Keratinocyte (primary cell): ENCODE data around the gene ZC3H12C. TPM values are rescaled to one million over a fixed set of nuclear protein-coding genes. Genes with fewer than 3 reads are reported as not detected.

ENCODE experiments used
- DNase-seq: peaks from one replicate; pipeline ENCODE4 v3.0.0-alpha.2; 2011; ENCODE audit warnings: low read depth, missing footprints, low spot score
- FAIRE-seq: peaks from 2 replicates; lab custom pipeline; 2011; peaks lifted over from hg19 to GRCh38; lab: Jason Lieb, UNC
- H2AFZ ChIP-seq: 2 replicates; pipeline ENCODE4 v1.6.0; 2012; ENCODE audit warnings: low read length, control low read depth, inconsistent platforms; ENCODE audit not compliant: control insufficient read depth
- H3K27ac ChIP-seq: 2 replicates; pipeline ENCODE4 v1.5.1; 2011; ENCODE audit warnings: low read length; ENCODE audit not compliant: control insufficient read depth, insufficient read depth
- H3K27me3 ChIP-seq: 3 replicates; pipeline ENCODE4 v1.6.0; 2011; ENCODE audit warnings: low read length; ENCODE audit not compliant: control insufficient read depth, insufficient read depth; ENCODE audit errors: extremely low read depth
- H3K36me3 ChIP-seq, 2 experiments: 2 replicates in 1 of 2; 3 replicates in 1 of 2; pipeline ENCODE4 v1.5.1; 2011; ENCODE audit warnings: low read length in 2 of 2, mild to moderate bottlenecking in 1 of 2; ENCODE audit not compliant: control insufficient read depth in 2 of 2, insufficient read depth in 2 of 2; ENCODE audit errors: extremely low read depth in 1 of 2
- H3K4me1 ChIP-seq: 3 replicates; pipeline ENCODE4 v1.5.1; 2011; ENCODE audit warnings: low read length; ENCODE audit not compliant: control insufficient read depth, insufficient read depth; ENCODE audit errors: extremely low read depth
- H3K4me2 ChIP-seq: 3 replicates; pipeline ENCODE4 v1.6.0; 2011; ENCODE audit warnings: low read depth, low read length; ENCODE audit not compliant: control insufficient read depth, insufficient read depth; ENCODE audit errors: extremely low read depth
- H3K4me3 ChIP-seq, 3 experiments: fragments of 200-600 bp in 1 of 3; sonication (generic) in 1 of 3; 2 replicates in 2 of 3; 3 replicates in 1 of 3; pipeline ENCODE4 v1.5.1; 2011 to 2016; ENCODE audit warnings: low read length in 3 of 3, mild to moderate bottlenecking in 3 of 3, control low read depth in 2 of 3, inconsistent platforms in 1 of 3, low read depth in 1 of 3, mixed read lengths in 1 of 3, mixed run types in 1 of 3, moderate library complexity in 1 of 3; ENCODE audit not compliant: control insufficient read depth in 2 of 3, insufficient read depth in 2 of 3; ENCODE audit errors: extremely low read depth in 1 of 3
- H3K79me2 ChIP-seq: 2 replicates; pipeline ENCODE4 v1.6.0; 2012; ENCODE audit warnings: low read length; ENCODE audit not compliant: control insufficient read depth, insufficient read depth
- H3K9ac ChIP-seq: 3 replicates; pipeline ENCODE4 v1.6.0; 2011; ENCODE audit warnings: low read length; ENCODE audit not compliant: control insufficient read depth, insufficient read depth; ENCODE audit errors: extremely low read depth
- H3K9me1 ChIP-seq: 3 replicates; pipeline ENCODE4 v1.6.0; 2011; ENCODE audit warnings: low read length; ENCODE audit not compliant: control insufficient read depth, insufficient read depth; ENCODE audit errors: extremely low read depth
- H3K9me3 ChIP-seq: 2 replicates; pipeline ENCODE4 v1.5.1; 2012; ENCODE audit warnings: low read depth, low read length; ENCODE audit not compliant: control insufficient read depth
- H4K20me1 ChIP-seq: 3 replicates; pipeline ENCODE4 v1.6.0; 2011; ENCODE audit warnings: low read length; ENCODE audit not compliant: control insufficient read depth, insufficient read depth; ENCODE audit errors: extremely low read depth
- CTCF ChIP-seq, 3 experiments: IDR thresholded peaks in 1 of 3; conservative IDR thresholded peaks in 1 of 3; optimal IDR thresholded peaks in 1 of 3; 2 replicates in 2 of 3; 3 replicates in 1 of 3; pipeline versions ENCODE3 to v1.5.1; 2011; ENCODE audit warnings: low read length in 3 of 3, mild to moderate bottlenecking in 3 of 3, moderate library complexity in 2 of 3, control low read depth in 1 of 3, inconsistent platforms in 1 of 3; ENCODE audit not compliant: insufficient read depth in 2 of 3; ENCODE audit errors: extremely low read depth in 1 of 3
- EZH2 ChIP-seq: IDR thresholded peaks from one replicate; pipeline ENCODE4 v1.6.1; 2012; ENCODE audit warnings: inconsistent platforms, mild to moderate bottlenecking, low read length, moderate library complexity
- dilution Hi-C: fragments of 300-500 bp; cut with MboI; formaldehyde crosslinking; loops from one replicate; pipeline ENCODE4 v1.7.0; 2020; ENCODE audit warnings: low sequenced_read_pairs; ENCODE audit not compliant: extremely low pct_ligation_motif_present
- polyA plus RNA-seq, 5 experiments: library from polyadenylated mRNA; depleted of rRNA in 3 of 5; stranded (reverse) in 3 of 5; stranded (forward) in 1 of 5; unstranded in 1 of 5; fragments of >200 nt; gene quantifications; 1 replicate in 1 of 5; 2 replicates in 3 of 5; 3 replicates in 1 of 5; pipeline versions ENCODE4 v1.2.1 to v1.2.3, GENCODE V29; 2011 to 2012; ENCODE audit warnings: missing spikeins in 2 of 5, low read depth in 1 of 5, low replicate concordance in 1 of 5

ZC3H12C gene
- polyA plus RNA-seq, 1 donor (not counting 4 experiments of a cell fraction or from before 2014, with no cell fraction given), result 13.9 TPM

- no peaks in the 10 kb centered on the region for H3K9me3 ChIP-seq
- no peaks in the 10 kb centered on the region for H3K9me1 ChIP-seq
- H3K27ac ChIP-seq, result no peak overlapping the region
- TF ChIP-seq CTCF (optimal IDR thresholded peaks at IDR 0.05 in 1 of 3, IDR thresholded peaks at IDR 0.05 in 1 of 3, conservative IDR thresholded peaks at IDR 0.05 in 1 of 3; ENCODE audit: extremely low read depth in 1 of 3, insufficient read depth in 2 of 3, low read length in 3 of 3) (no peak), EZH2 (no peak)
- H3K9ac ChIP-seq, result no peak overlapping the region
- no peaks in the 10 kb centered on the region for H3K27me3 ChIP-seq
- H4K20me1 ChIP-seq, result no peaks in the 10 kb centered on the region
- dilution Hi-C loops, result no loop called here
- no peak overlapping the region for H3K4me3 ChIP-seq
- H3K4me1 ChIP-seq, result peaks cover 51% of the 10 kb centered on the region
- H3K79me2 ChIP-seq, result no peaks in the 10 kb centered on the region
- FAIRE-seq, result no peak
- no peak overlapping the region for H2AFZ ChIP-seq
- H3K4me2 ChIP-seq, result no peak overlapping the region
- H3K36me3 ChIP-seq, result no peaks in the 10 kb centered on the region
- no peak for DNase-seq
Measured at GRCh38 chr11:110072930-110073329, 20.3 kb upstream of the ZC3H12C start.

GRCh38 chr11:110074499-110074898 is 18.7 kb upstream of the ZC3H12C start:
- Histone ChIP-seq H4K20me1 (no peaks in the 10 kb centered on the region), H3K27me3 (no peaks in the 10 kb centered on the region), H3K27ac (no peak overlapping the region), H3K4me2 (no peak overlapping the region), H3K4me1 (peaks cover 44% of the 10 kb centered on the region), H3K9me3 (peaks cover 2% of the 10 kb centered on the region), H3K9ac (no peak overlapping the region), H3K36me3 (no peaks in the 10 kb centered on the region), H3K4me3 (no peak overlapping the region), H3K9me1 (no peaks in the 10 kb centered on the region), H2AFZ (no peak overlapping the region), H3K79me2 (no peaks in the 10 kb centered on the region)
- FAIRE-seq (no peak), DNase-seq (no peak)
- dilution Hi-C loops, result no loop called here
- TF ChIP-seq CTCF (optimal IDR thresholded peaks at IDR 0.05 in 1 of 3, IDR thresholded peaks at IDR 0.05 in 1 of 3, conservative IDR thresholded peaks at IDR 0.05 in 1 of 3; ENCODE audit: extremely low read depth in 1 of 3, insufficient read depth in 2 of 3, low read length in 3 of 3) (no peak), EZH2 (no peak)
